Measurements from ENCODE around the gene PCDHB9.
A peak's percentile ranks its signal among the peaks of the same experiment; 100 is the strongest.
"Not testable (repeated sequence)": the region's sequence is repeated elsewhere in the genome, so short reads cannot be mapped to it uniquely, and the experiment has no call there.

The PCDHB9 gene

GRCh38 chr5:141186897-141187512 is at the start of gene PCDHB9:
Gene PCDHB9, plus strand, starts transcription at chr5:141187161. Its CDS starts 158 bp downstream, at chr5:141187319.
- FAIRE-seq: no peak
- DNase-seq (ENCODE audit: insufficient read length, low spot score): peak; percentile 56

GRCh38 chr5:141137346-141137745 is 49.6 kb upstream of the PCDHB9 start:
- FAIRE-seq; DNase-seq (ENCODE audit: insufficient read length, low spot score): not testable (repeated sequence)

DNA sequence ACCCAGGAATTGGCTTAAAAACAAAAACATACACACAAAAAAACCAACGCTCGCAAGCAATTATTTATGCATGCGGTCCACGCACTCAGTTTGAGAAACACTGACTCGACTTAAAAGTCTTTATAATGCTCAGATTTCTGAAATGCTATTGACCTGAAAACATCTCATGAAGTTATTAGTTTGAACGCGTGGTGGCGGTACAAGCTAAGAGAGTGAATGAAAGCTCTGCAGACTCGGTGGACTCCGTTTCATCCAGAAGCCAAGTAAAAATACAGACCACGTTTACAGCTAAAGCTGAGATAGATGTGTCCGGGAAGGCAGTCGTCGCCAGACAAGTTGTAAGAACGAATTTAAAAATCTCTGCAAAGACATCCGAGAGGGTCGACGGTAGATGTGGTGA is 37.1 kb upstream of the PCDHB9 start, which contains the start of gene PCDHB6:
TSS of gene PCDHB6 (plus strand) at position 246 of the 400 bp plus-strand sequence. CDS start 201 bp downstream, outside the sequence.
- no peak for DNase-seq (ENCODE audit: insufficient read length, low spot score)
- no peak for FAIRE-seq

DNA sequence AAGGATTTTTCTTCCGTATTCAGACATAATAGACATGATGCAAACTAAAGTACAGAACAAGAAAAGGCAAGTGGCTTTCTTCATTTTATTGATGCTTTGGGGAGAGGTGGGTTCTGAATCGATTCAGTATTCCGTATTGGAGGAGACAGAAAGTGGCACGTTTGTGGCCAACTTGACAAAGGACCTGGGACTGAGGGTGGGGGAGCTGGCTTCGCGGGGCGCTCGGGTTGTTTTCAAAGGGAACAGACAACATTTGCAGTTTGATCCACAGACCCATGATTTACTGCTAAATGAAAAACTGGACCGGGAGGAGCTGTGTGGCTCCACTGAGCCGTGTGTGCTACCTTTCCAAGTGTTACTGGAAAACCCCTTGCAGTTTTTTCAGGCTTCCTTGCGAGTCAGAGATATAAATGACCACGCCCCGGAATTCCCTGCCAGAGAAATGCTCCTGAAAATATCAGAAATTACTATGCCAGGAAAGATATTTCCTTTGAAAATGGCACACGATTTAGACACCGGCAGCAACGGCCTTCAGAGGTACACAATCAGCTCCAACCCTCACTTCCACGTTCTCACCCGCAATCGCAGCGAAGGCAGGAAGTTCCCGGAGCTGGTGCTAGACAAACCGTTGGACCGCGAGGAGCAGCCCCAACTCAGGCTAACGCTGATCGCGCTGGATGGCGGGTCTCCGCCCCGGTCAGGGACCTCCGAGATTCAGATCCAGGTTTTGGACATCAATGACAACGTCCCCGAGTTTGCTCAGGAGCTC is 36.6 kb upstream of the PCDHB9 start:
- FAIRE-seq (no peak), DNase-seq (ENCODE audit: insufficient read length, low spot score) (no peak)

DNA sequence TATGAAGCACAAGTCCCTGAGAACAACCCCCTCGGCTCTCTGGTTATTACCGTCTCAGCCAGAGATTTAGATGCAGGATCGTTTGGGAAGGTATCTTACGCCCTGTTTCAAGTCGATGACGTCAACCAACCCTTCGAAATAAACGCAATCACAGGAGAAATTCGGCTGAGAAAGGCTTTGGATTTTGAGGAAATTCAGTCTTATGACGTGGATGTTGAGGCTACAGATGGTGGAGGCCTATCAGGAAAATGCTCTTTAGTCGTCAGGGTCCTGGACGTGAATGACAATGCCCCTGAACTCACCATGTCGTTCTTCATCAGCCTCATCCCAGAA is 36.0 kb upstream of the PCDHB9 start:
- DNase-seq (ENCODE audit: insufficient read length, low spot score) (no peak), FAIRE-seq (no peak)

- DNase-seq (ENCODE audit: insufficient read length, low spot score); FAIRE-seq: not testable (repeated sequence)
Observed at GRCh38 chr5:141151632-141152031, 35.3 kb upstream of the PCDHB9 start.

DNA sequence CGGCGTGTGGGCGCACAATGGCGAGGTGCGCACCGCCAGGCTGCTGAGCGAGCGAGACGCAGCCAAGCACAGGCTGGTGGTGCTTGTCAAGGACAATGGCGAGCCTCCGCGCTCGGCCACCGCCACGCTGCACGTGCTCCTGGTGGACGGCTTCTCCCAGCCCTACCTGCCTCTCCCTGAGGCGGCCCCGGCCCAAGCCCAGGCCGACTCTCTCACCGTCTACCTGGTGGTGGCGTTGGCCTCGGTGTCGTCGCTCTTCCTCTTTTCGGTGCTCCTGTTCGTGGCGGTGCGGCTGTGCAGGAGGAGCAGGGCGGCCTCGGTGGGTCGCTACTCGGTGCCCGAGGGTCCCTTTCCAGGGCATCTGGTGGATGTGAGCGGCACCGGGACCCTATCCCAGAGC is 34.9 kb upstream of the PCDHB9 start:
- not testable (repeated sequence) for DNase-seq (ENCODE audit: insufficient read length, low spot score); FAIRE-seq

DNA sequence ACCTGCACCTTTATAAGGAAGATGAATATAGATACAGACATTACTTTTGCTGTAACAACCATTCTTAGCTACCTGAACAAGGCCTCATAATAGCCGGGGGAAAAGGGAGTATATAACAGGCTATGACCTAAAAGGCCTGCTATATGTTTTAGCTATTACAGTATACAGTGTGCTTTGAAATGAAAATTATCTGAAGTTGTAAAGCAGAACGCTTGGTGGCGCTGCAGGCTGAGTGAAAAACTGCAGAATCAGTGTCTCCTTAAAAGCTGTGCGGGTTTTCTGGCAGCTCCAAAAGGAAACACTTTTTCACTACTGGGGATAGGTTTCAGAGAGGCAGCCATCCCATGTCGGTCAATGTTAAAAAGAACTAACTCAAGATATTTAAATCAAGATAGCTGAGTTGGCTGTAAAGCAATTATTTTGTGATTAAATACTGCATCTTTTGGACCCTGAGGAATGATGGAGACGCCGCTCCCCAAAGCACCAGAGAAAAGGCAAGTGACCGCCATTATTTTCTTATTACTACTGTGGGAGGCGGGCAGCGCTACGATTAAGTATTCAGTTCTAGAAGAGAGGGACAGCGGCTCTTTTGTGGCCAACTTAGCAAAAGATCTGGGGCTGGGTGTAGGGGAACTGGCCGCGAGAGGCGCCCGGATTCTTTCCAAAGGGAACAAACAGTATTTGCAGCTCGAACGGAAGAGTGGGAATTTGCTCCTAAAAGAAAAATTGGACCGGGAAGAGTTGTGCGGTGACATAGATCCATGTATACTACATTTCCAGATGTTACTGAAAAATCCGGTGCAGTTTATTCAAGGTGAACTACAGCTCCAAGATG is 31.2 kb upstream of the PCDHB9 start:
- FAIRE-seq (no peak), DNase-seq (ENCODE audit: insufficient read length, low spot score) (no peak)

DNA sequence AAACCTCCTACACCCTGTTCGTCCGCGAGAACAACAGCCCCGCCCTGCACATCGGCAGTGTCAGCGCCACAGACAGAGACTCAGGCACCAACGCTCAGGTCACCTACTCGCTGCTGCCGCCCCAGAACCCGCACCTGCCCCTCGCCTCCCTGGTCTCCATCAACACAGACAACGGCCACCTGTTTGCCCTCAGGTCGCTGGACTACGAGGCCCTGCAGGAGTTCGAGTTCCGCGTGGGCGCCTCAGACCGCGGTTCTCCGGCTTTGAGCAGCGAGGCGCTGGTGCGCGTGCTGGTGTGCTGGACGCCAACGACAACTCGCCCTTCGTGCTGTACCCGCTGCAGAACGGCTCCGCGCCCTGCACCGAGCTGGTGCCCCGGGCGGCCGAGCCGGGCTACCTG is 29.6 kb upstream of the PCDHB9 start:
- FAIRE-seq; DNase-seq (ENCODE audit: insufficient read length, low spot score): not testable (repeated sequence)

- FAIRE-seq; DNase-seq (ENCODE audit: insufficient read length, low spot score): not testable (repeated sequence)
Observed at GRCh38 chr5:141157901-141158300, 29.1 kb upstream of the PCDHB9 start.

GRCh38 chr5:141172381-141173204 is 14.4 kb upstream of the PCDHB9 start, which contains the start of gene PCDHB7:
Gene PCDHB7, plus strand, starts transcription at chr5:141172644. Its CDS starts 192 bp downstream, at chr5:141172836.
- DNase-seq (ENCODE audit: insufficient read length, low spot score): no peak
- FAIRE-seq: no peak

GRCh38 chr5:141174291-141175104 is 12.5 kb upstream of the PCDHB9 start:
- not testable (repeated sequence) for FAIRE-seq; DNase-seq (ENCODE audit: insufficient read length, low spot score)

DNA sequence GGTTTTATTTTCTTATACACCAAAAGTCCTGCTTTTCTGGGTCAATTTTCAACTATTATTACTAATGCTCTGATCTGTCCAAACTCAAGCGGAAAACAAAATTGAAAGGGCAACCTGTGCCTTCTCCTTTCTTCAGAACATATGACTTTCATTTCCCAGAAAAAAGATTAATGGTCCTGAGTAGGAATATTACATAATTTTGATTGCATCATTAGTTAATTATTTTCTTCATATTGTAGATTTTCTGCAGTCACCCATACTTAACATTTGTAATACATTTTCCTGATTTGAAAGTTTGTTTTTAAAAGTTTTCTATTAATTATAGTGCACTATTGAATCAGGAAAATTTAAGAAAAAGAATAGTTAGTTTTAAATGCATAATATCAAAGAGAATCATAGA is 11.0 kb upstream of the PCDHB9 start:
- FAIRE-seq (no peak), DNase-seq (ENCODE audit: insufficient read length, low spot score) (no peak)

DNA sequence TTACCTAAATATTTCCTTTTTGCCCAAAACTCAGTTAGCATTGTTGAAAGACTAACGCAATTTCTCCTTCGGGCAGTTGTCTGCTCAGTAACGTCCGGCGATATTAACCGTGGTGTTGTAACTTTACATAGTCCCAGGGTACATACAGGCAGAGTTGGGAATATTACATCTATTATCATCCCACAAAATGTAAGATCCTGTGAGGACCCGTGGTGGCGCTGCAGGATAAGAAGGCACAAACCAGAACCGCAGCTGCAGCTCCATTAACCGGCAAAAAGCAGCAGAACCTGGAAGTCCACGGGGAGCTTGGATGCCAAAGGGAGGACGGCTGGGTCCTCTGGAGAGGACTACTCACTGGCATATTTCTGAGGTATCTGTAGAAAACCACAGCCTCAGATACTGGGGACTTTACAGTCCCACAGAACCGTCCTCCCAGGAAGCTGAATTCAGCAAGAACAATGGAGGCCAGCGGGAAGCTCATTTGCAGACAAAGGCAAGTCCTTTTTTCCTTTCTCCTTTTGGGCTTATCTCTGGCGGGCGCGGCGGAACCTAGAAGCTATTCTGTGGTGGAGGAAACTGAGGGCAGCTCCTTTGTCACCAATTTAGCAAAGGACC is 9.3 kb upstream of the PCDHB9 start, which contains the start of gene PCDHB8:
TSS of gene PCDHB8 (plus strand) at position 214 of the 615 bp plus-strand sequence. CDS start at position 459, 245 bp downstream.
- FAIRE-seq: peak; percentile 46
- not testable (repeated sequence) for DNase-seq (ENCODE audit: insufficient read length, low spot score)

GRCh38 chr5:141179371-141179770 is 7.6 kb upstream of the PCDHB9 start:
- FAIRE-seq; DNase-seq (ENCODE audit: insufficient read length, low spot score): not testable (repeated sequence)

GRCh38 chr5:141179876-141180275 is 7.1 kb upstream of the PCDHB9 start:
- FAIRE-seq; DNase-seq (ENCODE audit: insufficient read length, low spot score): not testable (repeated sequence)

DNA sequence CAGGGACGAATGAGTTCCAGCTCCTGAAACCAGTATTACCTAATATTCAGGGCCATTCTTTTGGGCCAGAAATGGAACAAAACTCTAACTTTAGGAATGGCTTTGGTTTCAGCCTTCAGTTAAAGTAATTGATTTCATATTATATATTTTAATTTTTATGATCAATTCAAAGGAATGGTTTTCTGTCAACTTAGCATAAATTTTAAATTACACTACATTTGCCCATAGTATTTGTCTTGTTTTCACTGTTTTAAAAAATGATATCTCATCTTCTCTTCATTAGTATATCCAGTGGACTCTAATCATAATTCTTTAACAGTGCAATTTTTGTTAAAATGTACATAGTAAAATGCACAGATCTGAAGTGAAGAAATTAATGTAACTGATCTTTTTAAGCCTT is 6.6 kb upstream of the PCDHB9 start:
- FAIRE-seq: no peak
- DNase-seq (ENCODE audit: insufficient read length, low spot score): no peak

- no peak for FAIRE-seq
- no peak for DNase-seq (ENCODE audit: insufficient read length, low spot score)
Observed at GRCh38 chr5:141182248-141182647, 4.7 kb upstream of the PCDHB9 start, which contains the start of gene PCDHB16. Gene PCDHB16, plus strand, starts transcription at chr5:141182387. Its CDS starts 173 bp downstream, at chr5:141182560.
